Lower lobe of right lung (tissue), 2 donors: ENCODE results near the gene TBX6. TPM values are rescaled to one million over a fixed set of nuclear protein-coding genes. Genes with fewer than 3 reads are reported as not detected.
A peak's percentile ranks its signal among the peaks of the same experiment; 100 is the strongest.

ENCODE experiments used
- ATAC-seq, 2 donors: fragments of 200-7000 bp; cut with Tn5 transposase; one replicate each; pipeline ENCODE4 v1.9.1; 2020 to 2022; ENCODE audit warnings: mild to moderate bottlenecking in 2 of 2, moderate library complexity in 2 of 2
- DNase-seq: peaks from one replicate; pipeline ENCODE4 v3.0.0-alpha.2; 2020
- H3K27ac ChIP-seq: fragments of 200-600 bp; one replicate; pipeline ENCODE4 v1.8.0; 2022
- H3K27me3 ChIP-seq: fragments of 200-600 bp; one replicate; pipeline ENCODE4 v1.8.0; 2022; ENCODE audit warnings: low read depth
- H3K36me3 ChIP-seq: fragments of 200-600 bp; one replicate; pipeline ENCODE4 v1.8.0; 2022; ENCODE audit warnings: mild to moderate bottlenecking
- H3K4me1 ChIP-seq: fragments of 200-600 bp; one replicate; pipeline ENCODE4 v1.8.0; 2022
- H3K4me3 ChIP-seq: fragments of 200-600 bp; one replicate; pipeline ENCODE4 v1.8.0; 2022; ENCODE audit warnings: mild to moderate bottlenecking
- H3K9me3 ChIP-seq: fragments of 200-600 bp; one replicate; pipeline ENCODE4 v1.8.0; 2022
- intact Hi-C: fragments of 100-400 bp; cut with DNase I; formaldehyde crosslinking; loops from one replicate; pipeline ENCODE4 v1.11.0; 2022
- total RNA-seq: library from RNA; stranded (reverse); fragmentation: NEBNext Ultra II Directional; extraction: Animal tissue kit (Norgen Biotek cat#: 25700); gene quantifications from one replicate; pipeline ENCODE4 v1.2.1, GENCODE V29; 2021
- TF ChIP-seq, protein P1 (sequence below): fragments of 200-600 bp; IDR thresholded peaks from one replicate; pipeline ENCODE4 v1.8.0; 2022; ENCODE audit warnings: antibody characterized with exemption, mild to moderate bottlenecking
- donor health status: DM: no; HTN: yes; CAD: no; lungs with severe emphysema.

The TBX6 gene
- total RNA-seq, 1 donor from 2014 or later: 1.6 TPM

DNA sequence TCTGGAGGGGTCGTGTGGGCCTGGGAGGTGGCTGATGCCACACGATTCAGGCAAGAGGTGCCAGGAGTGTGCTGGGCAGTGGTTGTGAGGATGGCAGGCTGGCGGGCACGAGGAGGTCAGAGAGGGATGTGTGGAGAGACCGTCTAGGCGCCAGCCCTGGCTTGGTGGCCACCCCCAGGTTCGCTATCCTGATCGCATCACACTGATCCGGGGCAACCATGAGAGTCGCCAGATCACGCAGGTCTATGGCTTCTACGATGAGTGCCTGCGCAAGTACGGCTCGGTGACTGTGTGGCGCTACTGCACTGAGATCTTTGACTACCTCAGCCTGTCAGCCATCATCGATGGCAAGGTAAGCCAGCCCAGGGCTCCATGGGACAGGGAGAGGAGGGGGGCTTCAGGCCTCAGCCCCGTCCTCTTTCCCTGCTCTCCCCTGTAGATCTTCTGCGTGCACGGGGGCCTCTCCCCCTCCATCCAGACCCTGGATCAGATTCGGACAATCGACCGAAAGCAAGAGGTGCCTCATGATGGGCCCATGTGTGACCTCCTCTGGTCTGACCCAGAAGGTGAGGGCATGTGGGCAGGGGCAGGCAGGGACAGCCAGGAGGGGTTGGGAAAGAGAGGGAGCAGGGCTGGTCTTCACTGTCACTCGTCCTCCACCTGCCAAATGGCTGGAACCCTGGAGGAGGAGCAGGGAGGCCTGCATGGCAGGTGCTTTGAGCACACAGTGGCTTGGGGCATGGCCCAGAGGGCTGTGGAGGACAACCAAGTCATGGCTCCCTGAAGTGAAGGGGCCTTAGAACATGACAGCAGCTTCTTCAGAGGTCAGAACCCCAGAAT lies 8.3 kb downstream of the TBX6 start:
- DNase-seq: no peak
- peaks cover 79% of the 10 kb centered on the region for H3K36me3 ChIP-seq

DNA sequence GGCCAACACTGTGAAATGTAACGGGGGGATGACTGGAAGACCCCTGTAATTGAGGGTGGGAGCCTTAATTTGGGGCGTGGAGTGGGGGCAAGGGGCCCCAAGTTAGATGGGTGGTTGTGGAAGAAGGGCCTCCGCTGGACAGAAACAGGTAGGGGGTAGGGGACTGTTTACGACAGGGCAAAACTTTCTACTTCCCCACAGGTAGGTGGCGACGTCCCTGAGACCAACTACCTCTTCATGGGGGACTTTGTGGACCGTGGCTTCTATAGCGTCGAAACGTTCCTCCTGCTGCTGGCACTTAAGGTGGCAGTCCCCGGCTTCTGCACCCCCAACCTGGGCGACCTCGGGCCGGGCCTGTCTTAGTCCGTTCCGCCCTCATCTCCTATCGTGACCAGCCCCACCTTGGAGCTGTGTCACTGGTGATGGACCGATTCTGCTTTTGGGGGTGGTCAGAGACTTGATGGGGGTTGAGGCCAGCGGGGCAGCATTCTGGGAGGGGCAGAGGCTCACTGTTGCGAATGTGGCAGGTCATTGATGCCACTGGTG lies 9.1 kb downstream of the TBX6 start:
- Histone ChIP-seq H3K36me3 (peaks cover 87% of the 10 kb centered on the region), H3K27ac (no peak overlapping the region), H3K9me3 (no peaks in the 10 kb centered on the region), H3K4me1 (peaks cover 12% of the 10 kb centered on the region), H3K27me3 (no peaks in the 10 kb centered on the region), H3K4me3 (no peak overlapping the region)
- intact Hi-C loops: no loop called here
- DNase-seq: no peak
- ATAC-seq: no peak
- TF ChIP-seq, protein P1, sequence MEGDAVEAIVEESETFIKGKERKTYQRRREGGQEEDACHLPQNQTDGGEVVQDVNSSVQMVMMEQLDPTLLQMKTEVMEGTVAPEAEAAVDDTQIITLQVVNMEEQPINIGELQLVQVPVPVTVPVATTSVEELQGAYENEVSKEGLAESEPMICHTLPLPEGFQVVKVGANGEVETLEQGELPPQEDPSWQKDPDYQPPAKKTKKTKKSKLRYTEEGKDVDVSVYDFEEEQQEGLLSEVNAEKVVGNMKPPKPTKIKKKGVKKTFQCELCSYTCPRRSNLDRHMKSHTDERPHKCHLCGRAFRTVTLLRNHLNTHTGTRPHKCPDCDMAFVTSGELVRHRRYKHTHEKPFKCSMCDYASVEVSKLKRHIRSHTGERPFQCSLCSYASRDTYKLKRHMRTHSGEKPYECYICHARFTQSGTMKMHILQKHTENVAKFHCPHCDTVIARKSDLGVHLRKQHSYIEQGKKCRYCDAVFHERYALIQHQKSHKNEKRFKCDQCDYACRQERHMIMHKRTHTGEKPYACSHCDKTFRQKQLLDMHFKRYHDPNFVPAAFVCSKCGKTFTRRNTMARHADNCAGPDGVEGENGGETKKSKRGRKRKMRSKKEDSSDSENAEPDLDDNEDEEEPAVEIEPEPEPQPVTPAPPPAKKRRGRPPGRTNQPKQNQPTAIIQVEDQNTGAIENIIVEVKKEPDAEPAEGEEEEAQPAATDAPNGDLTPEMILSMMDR: no peak

More for the DNA sequence above, 8.3 kb downstream of the TBX6 start:
- no peaks in the 10 kb centered on the region for H3K27me3 ChIP-seq
- H3K4me1 ChIP-seq: peaks cover 4% of the 10 kb centered on the region
- TF ChIP-seq, protein P1: no peak
- intact Hi-C loops: no loop called here
- no peak for ATAC-seq
- H3K27ac ChIP-seq: no peak overlapping the region
- no peaks in the 10 kb centered on the region for H3K9me3 ChIP-seq
- no peak overlapping the region for H3K4me3 ChIP-seq

DNA sequence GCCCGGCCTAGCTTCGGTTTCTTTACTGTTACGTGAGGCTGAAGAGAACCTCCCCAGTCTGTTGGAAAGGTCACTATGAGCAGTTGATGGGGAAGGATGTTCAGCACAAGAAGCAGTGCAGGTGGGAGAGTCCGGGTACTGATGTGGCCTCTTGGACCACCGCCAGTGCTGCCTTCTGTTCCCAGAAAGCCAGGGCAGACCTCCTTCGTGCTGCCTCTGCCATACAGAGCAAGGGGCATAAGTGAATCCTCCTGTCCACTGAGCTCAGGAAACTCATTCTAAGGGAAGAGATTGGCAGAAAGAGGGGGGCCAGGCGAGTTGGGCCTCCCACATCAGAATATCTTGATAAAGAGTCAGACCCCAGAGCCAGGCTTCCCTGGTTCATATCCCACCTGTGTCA lies 12.2 kb downstream of the TBX6 start:
- Histone ChIP-seq H3K27me3 (no peaks in the 10 kb centered on the region), H3K9me3 (no peaks in the 10 kb centered on the region), H3K27ac (no peak overlapping the region), H3K4me3 (no peak overlapping the region), H3K36me3 (peaks cover 71% of the 10 kb centered on the region), H3K4me1 (peaks cover 31% of the 10 kb centered on the region)
- intact Hi-C loops: no loop called here
- TF ChIP-seq, protein P1: no peak
- no peak for DNase-seq
- ATAC-seq: no peak

DNA sequence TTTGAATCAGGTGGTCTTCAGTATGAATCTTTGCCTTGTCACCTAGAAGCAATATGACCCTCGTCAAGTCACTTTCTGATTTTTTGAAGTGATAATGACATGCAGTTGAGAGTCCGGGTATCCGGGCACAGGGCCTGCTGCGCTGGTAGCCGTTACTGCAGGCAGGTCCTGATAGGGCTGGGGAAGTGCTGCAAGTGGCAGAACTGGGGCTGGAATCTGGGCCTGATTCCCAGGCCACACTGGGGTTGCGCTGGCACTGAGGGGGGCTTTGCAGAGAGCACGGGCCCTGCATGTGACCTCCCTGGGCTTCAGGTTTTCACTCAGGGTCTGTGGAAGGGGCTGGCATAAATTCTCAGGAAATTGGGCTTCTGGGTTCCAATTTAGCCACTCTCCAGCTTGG lies 13.0 kb downstream of the TBX6 start:
- ATAC-seq: no peak
- no peak overlapping the region for H3K4me3 ChIP-seq
- no peaks in the 10 kb centered on the region for H3K27me3 ChIP-seq

DNA sequence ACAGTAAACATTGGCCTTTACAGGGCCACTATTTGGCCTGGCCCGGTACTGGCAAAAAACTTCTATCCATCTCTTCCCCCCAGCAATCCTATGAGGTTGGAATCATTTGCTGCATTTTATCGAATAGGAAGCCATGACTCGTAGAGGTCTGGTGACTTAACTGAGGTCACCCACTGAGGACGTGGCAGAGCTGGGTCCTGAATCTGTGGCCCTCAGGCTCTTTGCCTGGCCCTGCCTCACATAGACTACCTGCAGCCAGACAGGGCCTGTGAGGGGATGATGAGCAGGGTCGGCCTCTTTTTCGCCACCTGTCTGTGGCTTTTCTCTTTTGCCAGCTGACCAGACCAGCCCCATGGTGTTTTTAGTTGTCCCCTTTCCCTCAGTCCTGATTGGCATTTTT lies 14.1 kb downstream of the TBX6 start:
- Histone ChIP-seq H3K36me3 (peaks cover 58% of the 10 kb centered on the region), H3K4me1 (peaks cover 31% of the 10 kb centered on the region), H3K4me3 (no peak overlapping the region), H3K27me3 (no peaks in the 10 kb centered on the region), H3K27ac (no peak overlapping the region), H3K9me3 (no peaks in the 10 kb centered on the region)
- TF ChIP-seq, protein P1: no peak
- intact Hi-C loops: no loop called here
- ATAC-seq (no peak), DNase-seq (peak; percentile 14)

More for the DNA sequence above, 13.0 kb downstream of the TBX6 start:
- no peak for DNase-seq
- H3K27ac ChIP-seq: no peak overlapping the region
- intact Hi-C loops: no loop called here
- TF ChIP-seq, protein P1: no peak
- H3K36me3 ChIP-seq: peaks cover 63% of the 10 kb centered on the region
- H3K4me1 ChIP-seq: peaks cover 31% of the 10 kb centered on the region
- no peaks in the 10 kb centered on the region for H3K9me3 ChIP-seq
